RWPE2 (cell line): ENCODE measurements around the gene DOK6.

Experiments
- ATAC-seq: fragments of 200-7000 bp; cut with Tn5 transposase; 3 replicates; pipeline ENCODE4 v1.9.1; 2021; ENCODE audit warnings: low read depth
- DNase-seq: peaks from one replicate; pipeline ENCODE4 v3.0.0-alpha.2; 2020; ENCODE audit warnings: low spot score
- H3K27ac ChIP-seq: fragments of 450-650 bp; 2 replicates; pipeline ENCODE4 v1.5.1; 2017; ENCODE audit warnings: mild to moderate bottlenecking; ENCODE audit not compliant: poor library complexity, severe bottlenecking
- H3K27me3 ChIP-seq: fragments of 250-450 bp; sonication (Bioruptor Pico); 2 replicates; pipeline ENCODE4 v1.5.1; 2021; ENCODE audit warnings: mild to moderate bottlenecking, moderate library complexity; ENCODE audit not compliant: insufficient read depth, poor library complexity, severe bottlenecking
- H3K36me3 ChIP-seq: fragments of 250-450 bp; sonication (Bioruptor Pico); 2 replicates; pipeline ENCODE4 v1.5.1; 2020; ENCODE audit warnings: low read depth, mild to moderate bottlenecking, moderate library complexity
- H3K4me1 ChIP-seq: fragments of 250-450 bp; sonication (Bioruptor Pico); 2 replicates; pipeline ENCODE4 v1.5.1; 2021; ENCODE audit warnings: mild to moderate bottlenecking, moderate library complexity; ENCODE audit not compliant: insufficient read depth, poor library complexity, severe bottlenecking
- H3K4me3 ChIP-seq: fragments of 250-450 bp; sonication (Bioruptor Pico); 2 replicates; pipeline ENCODE4 v1.5.1; 2021; ENCODE audit warnings: mild to moderate bottlenecking, moderate library complexity; ENCODE audit not compliant: severe bottlenecking
- H3K9me3 ChIP-seq: fragments of 250-450 bp; sonication (Bioruptor Pico); 2 replicates; pipeline ENCODE4 v1.5.1; 2021; ENCODE audit warnings: mild to moderate bottlenecking, moderate library complexity; ENCODE audit not compliant: severe bottlenecking
- CTCF ChIP-seq: fragments of 450-650 bp; IDR thresholded peaks from one replicate; pipeline ENCODE4 v1.5.1; 2017; ENCODE audit warnings: mild to moderate bottlenecking, moderate library complexity; ENCODE audit not compliant: poor library complexity, severe bottlenecking

Gene DOK6

GRCh38 chr18:69727912-69728572 lies 327.4 kb downstream of the DOK6 start:
- H3K27me3 ChIP-seq: peaks cover 10% of the 10 kb centered on the region
- H3K36me3 ChIP-seq: no peaks in the 10 kb centered on the region
- H3K4me3 ChIP-seq: no peak overlapping the region
- no peak overlapping the region for H3K27ac ChIP-seq
- H3K9me3 ChIP-seq: no peaks in the 10 kb centered on the region
- TF ChIP-seq CTCF: no peak
- no peaks in the 10 kb centered on the region for H3K4me1 ChIP-seq
- ATAC-seq: no peak
- no peak for DNase-seq

- Histone ChIP-seq H3K36me3 (no peaks in the 10 kb centered on the region), H3K4me1 (no peaks in the 10 kb centered on the region), H3K4me3 (no peak overlapping the region), H3K27me3 (peaks cover 10% of the 10 kb centered on the region), H3K27ac (no peak overlapping the region), H3K9me3 (no peaks in the 10 kb centered on the region)
- no peak for ATAC-seq
- DNase-seq: no peak
- no peak for TF ChIP-seq CTCF
Measured at GRCh38 chr18:69730664-69731063, 330.0 kb downstream of the DOK6 start.

DNA sequence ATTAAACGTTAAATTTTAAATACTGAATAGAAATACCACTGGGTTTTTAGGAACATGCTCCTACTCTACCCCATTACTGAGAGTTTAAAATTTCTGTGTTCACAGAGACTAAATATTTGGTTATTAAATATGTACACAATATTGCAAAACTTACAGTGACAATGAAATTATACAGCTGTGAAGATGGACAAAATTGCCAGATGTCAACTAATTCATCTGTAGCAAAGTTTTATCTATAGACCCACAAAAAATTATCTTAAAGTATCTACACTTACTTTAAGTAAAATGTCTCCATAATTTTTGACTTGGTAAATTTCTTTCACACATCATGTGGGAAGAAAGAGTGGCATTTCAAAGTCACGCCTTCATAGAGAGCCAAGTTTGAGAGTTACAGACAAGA lies 333.8 kb downstream of the DOK6 start:
- ATAC-seq (no peak), DNase-seq (no peak)
- H3K27ac ChIP-seq: no peak overlapping the region
- no peaks in the 10 kb centered on the region for H3K36me3 ChIP-seq
- H3K4me1 ChIP-seq: no peaks in the 10 kb centered on the region
- TF ChIP-seq CTCF: no peak
- H3K4me3 ChIP-seq: no peak overlapping the region
- peaks cover 10% of the 10 kb centered on the region for H3K27me3 ChIP-seq
- H3K9me3 ChIP-seq: no peaks in the 10 kb centered on the region

GRCh38 chr18:69736730-69737129 lies 336.0 kb downstream of the DOK6 start:
- DNase-seq (no peak), ATAC-seq (no peak)
- H3K4me3 ChIP-seq: no peak overlapping the region
- no peak for TF ChIP-seq CTCF
- H3K9me3 ChIP-seq: no peaks in the 10 kb centered on the region
- no peak overlapping the region for H3K27ac ChIP-seq
- no peaks in the 10 kb centered on the region for H3K4me1 ChIP-seq
- no peaks in the 10 kb centered on the region for H3K27me3 ChIP-seq
- no peaks in the 10 kb centered on the region for H3K36me3 ChIP-seq

GRCh38 chr18:69737851-69738250 lies 337.2 kb downstream of the DOK6 start:
- Histone ChIP-seq H3K4me3 (no peak overlapping the region), H3K27ac (no peak overlapping the region), H3K4me1 (no peaks in the 10 kb centered on the region), H3K9me3 (no peaks in the 10 kb centered on the region), H3K27me3 (no peaks in the 10 kb centered on the region), H3K36me3 (no peaks in the 10 kb centered on the region)
- DNase-seq (no peak), ATAC-seq (no peak)
- no peak for TF ChIP-seq CTCF
